ENCODE measurements around the gene VSNL1. TPM values are rescaled to one million over a fixed set of nuclear protein-coding genes. Genes with fewer than 3 reads are reported as not detected.

VSNL1 gene
- total RNA-seq, 1 experiment from 2014 or later: not detected

- Histone ChIP-seq H3K36me3 (ENCODE audit: low read depth) (no peaks in the 10 kb centered on the region), H3K4me2 (no peak overlapping the region), H3F3A (ENCODE audit: insufficient read depth, low read depth) (peaks cover 12% of the 10 kb centered on the region; the same call in 1 of the 2 replicates), H4K20me1 (ENCODE audit: insufficient read depth) (no peaks in the 10 kb centered on the region), H3K4me3 (no peak overlapping the region), H3K4me1 (replicated peaks; ENCODE audit: insufficient read depth) (peaks cover 15% of the 10 kb centered on the region), H2AFZ (no peak overlapping the region), H3K27ac (no peak overlapping the region), H3K9me2 (ENCODE audit: insufficient read depth) (0 out of 2 replicates have a peak, but pooled peaks cover 5% of the 10 kb centered on the region), H3K27me3 (ENCODE audit: insufficient read depth, low read depth) (no peaks in the 10 kb centered on the region), H3K9me3 (ENCODE audit: insufficient read depth, low read depth) (no peaks in the 10 kb centered on the region), H3K79me2 (ENCODE audit: low read depth) (no peaks in the 10 kb centered on the region)
- no TSS peak for BruUV-seq (replicated peaks)
- ChIA-PET CTCF (no interaction called here), POLR2A (ENCODE audit: unreplicated experiment) (no interaction called here)
- DNase-seq: no peak
- TF ChIP-seq CTCF (conservative IDR thresholded peaks at IDR 0.05) (no peak), EZH2 (IDR thresholded peaks at IDR 0.05; ENCODE audit: low read depth) (no peak)
- intact Hi-C loops (cut with micrococcal nuclease; ENCODE audit: unreplicated experiment): no loop called here
Measured at GRCh38 chr2:17614174-17614930, 73.9 kb downstream of the VSNL1 start.

- POLR2A ChIA-PET (ENCODE audit: unreplicated experiment): no interaction called here
- peaks cover 12% of the 10 kb centered on the region; the same call in 1 of the 2 replicates for H3F3A ChIP-seq (ENCODE audit: insufficient read depth, low read depth)
- H2AFZ ChIP-seq: no peak overlapping the region
- intact Hi-C loops (cut with micrococcal nuclease; ENCODE audit: unreplicated experiment): no loop called here
- H3K4me2 ChIP-seq: peak overlapping the region; percentile 6; the same call in 1 of the 2 replicates
- H3K4me3 ChIP-seq: no peak overlapping the region
- no peaks in the 10 kb centered on the region for H3K27me3 ChIP-seq (ENCODE audit: insufficient read depth, low read depth)
- no peaks in the 10 kb centered on the region for H3K79me2 ChIP-seq (ENCODE audit: low read depth)
- H3K36me3 ChIP-seq (ENCODE audit: low read depth): no peaks in the 10 kb centered on the region
- peak overlapping the region; percentile 30 for H3K27ac ChIP-seq
- BruUV-seq (replicated peaks): no TSS peak
- no peaks in the 10 kb centered on the region for H4K20me1 ChIP-seq (ENCODE audit: insufficient read depth)
- DNase-seq: no peak
- H3K9me2 ChIP-seq (ENCODE audit: insufficient read depth): 0 out of 2 replicates have a peak, but pooled peaks cover 5% of the 10 kb centered on the region
- H3K9me3 ChIP-seq (ENCODE audit: insufficient read depth, low read depth): no peaks in the 10 kb centered on the region
- TF ChIP-seq EZH2 (IDR thresholded peaks at IDR 0.05; ENCODE audit: low read depth) (no peak), CTCF (conservative IDR thresholded peaks at IDR 0.05) (no peak)
- CTCF ChIA-PET: no interaction called here
- peaks cover 15% of the 10 kb centered on the region for H3K4me1 ChIP-seq (replicated peaks; ENCODE audit: insufficient read depth)
Measured at GRCh38 chr2:17615147-17615546, 74.7 kb downstream of the VSNL1 start.

GRCh38 chr2:17615728-17616351, 75.3 kb downstream of the VSNL1 start:
- no peaks in the 10 kb centered on the region for H3K9me3 ChIP-seq (ENCODE audit: insufficient read depth, low read depth)
- peaks cover 19% of the 10 kb centered on the region for H3K4me1 ChIP-seq (replicated peaks; ENCODE audit: insufficient read depth)
- H2AFZ ChIP-seq: no peak overlapping the region
- TF ChIP-seq CTCF (conservative IDR thresholded peaks at IDR 0.05): no peak
- no peak for TF ChIP-seq EZH2 (IDR thresholded peaks at IDR 0.05; ENCODE audit: low read depth)
- ChIA-PET POLR2A (ENCODE audit: unreplicated experiment) (no interaction called here), CTCF (no interaction called here)
- peak overlapping the region; percentile 30 for H3K27ac ChIP-seq
- H4K20me1 ChIP-seq (ENCODE audit: insufficient read depth): no peaks in the 10 kb centered on the region
- H3K4me2 ChIP-seq: peak overlapping the region; percentile 6; the same call in 1 of the 2 replicates
- peaks cover 12% of the 10 kb centered on the region; the same call in 1 of the 2 replicates for H3F3A ChIP-seq (ENCODE audit: insufficient read depth, low read depth)
- H3K4me3 ChIP-seq: no peak overlapping the region
- H3K36me3 ChIP-seq (ENCODE audit: low read depth): no peaks in the 10 kb centered on the region
- H3K27me3 ChIP-seq (ENCODE audit: insufficient read depth, low read depth): no peaks in the 10 kb centered on the region
- no TSS peak for BruUV-seq (replicated peaks)
- H3K9me2 ChIP-seq (ENCODE audit: insufficient read depth): 0 out of 2 replicates have a peak, but pooled peaks cover 5% of the 10 kb centered on the region
- no peaks in the 10 kb centered on the region for H3K79me2 ChIP-seq (ENCODE audit: low read depth)
- peak; percentile 7 to 43 for DNase-seq
- intact Hi-C loops (cut with micrococcal nuclease; ENCODE audit: unreplicated experiment): no loop called here

Data from PC-9 (cell line).